Measurements from ENCODE around the gene LTA. TPM values are rescaled to one million over a fixed set of nuclear protein-coding genes. Genes with fewer than 3 reads are reported as not detected.
A peak's percentile ranks its signal among the peaks of the same experiment; 100 is the strongest.

The LTA gene
- total RNA-seq, 1 donor from 2014 or later, result not detected

- peak; percentile 94 to 98 for DNase-seq (ENCODE audit: low read depth in 2 of 2)
Measured at GRCh38 chr6:31541658-31542521, 30.2 kb upstream of the LTA start, which contains the start of gene DDX39B. Gene DDX39B, minus strand, starts transcription at chr6:31542003. Its CDS starts 1,471 bp downstream, at chr6:31540532.

- no peak for DNase-seq (ENCODE audit: low read depth in 2 of 2)
Measured at GRCh38 chr6:31543639-31544038, 28.4 kb upstream of the LTA start.

- DNase-seq (ENCODE audit: low read depth in 2 of 2), result no peak
Measured at GRCh38 chr6:31544676-31545075, 27.4 kb upstream of the LTA start.

GRCh38 chr6:31545291-31545690 lies 26.8 kb upstream of the LTA start:
- DNase-seq (ENCODE audit: low read depth in 2 of 2), result no peak

- peak; percentile 76 to 89 for DNase-seq (ENCODE audit: low read depth in 2 of 2)
Measured at GRCh38 chr6:31546339-31546957, 25.6 kb upstream of the LTA start, which contains the start of gene ATP6V1G2. Gene ATP6V1G2, minus strand, starts transcription at chr6:31546608. Its CDS starts 49 bp downstream, at chr6:31546559.

- peak; percentile 60 to 95 for DNase-seq (ENCODE audit: low read depth in 2 of 2)
Measured at GRCh38 chr6:31546958-31547726, 24.9 kb upstream of the LTA start, which contains the start of gene NFKBIL1. Gene NFKBIL1, plus strand, starts transcription at chr6:31547608. Its CDS starts 87 bp downstream, at chr6:31547695.

GRCh38 chr6:31547727-31548543 lies 24.2 kb upstream of the LTA start:
- DNase-seq (ENCODE audit: low read depth in 2 of 2), result no peak

GRCh38 chr6:31548544-31548873 lies 23.6 kb upstream of the LTA start:
- no peak for DNase-seq (ENCODE audit: low read depth in 2 of 2)

GRCh38 chr6:31551371-31551770 lies 20.7 kb upstream of the LTA start:
- peak; percentile 40 to 86 for DNase-seq (ENCODE audit: low read depth in 2 of 2)

GRCh38 chr6:31556307-31556706 lies 15.8 kb upstream of the LTA start:
- no peak for DNase-seq (ENCODE audit: low read depth in 2 of 2)

- DNase-seq (ENCODE audit: low read depth in 2 of 2), result peak in 1 of 2 donors; percentile 46
Measured at GRCh38 chr6:31557443-31558317, 14.4 kb upstream of the LTA start.

GRCh38 chr6:31558318-31558625 lies 13.8 kb upstream of the LTA start:
- no peak for DNase-seq (ENCODE audit: low read depth in 2 of 2)

GRCh38 chr6:31558631-31559500 lies 13.2 kb upstream of the LTA start:
- peak in 1 of 2 donors; percentile 61 for DNase-seq (ENCODE audit: low read depth in 2 of 2)

GRCh38 chr6:31559606-31559957 lies 12.5 kb upstream of the LTA start:
- no peak for DNase-seq (ENCODE audit: low read depth in 2 of 2)

- peak; percentile 99 for DNase-seq (ENCODE audit: low read depth in 2 of 2)
Measured at GRCh38 chr6:31559958-31560696, 12.0 kb upstream of the LTA start.

- DNase-seq (ENCODE audit: low read depth in 2 of 2), result no peak
Measured at GRCh38 chr6:31560697-31561058, 11.4 kb upstream of the LTA start.

- DNase-seq (ENCODE audit: low read depth in 2 of 2), result no peak
Measured at GRCh38 chr6:31567531-31568370, 4.3 kb upstream of the LTA start.

GRCh38 chr6:31568537-31568961 lies 3.5 kb upstream of the LTA start:
- DNase-seq (ENCODE audit: low read depth in 2 of 2), result no peak

Measured in dermis microvascular lymphatic vessel endothelial cell (primary cell).